Bronchial epithelial cell (primary cell): Measurements from ENCODE around the gene PICK1. TPM values are rescaled to one million over a fixed set of nuclear protein-coding genes. Genes with fewer than 3 reads are reported as not detected.

ENCODE experiments used
- DNase-seq: peaks from one replicate; pipeline ENCODE4 v3.0.0-alpha.2; 2010; ENCODE audit warnings: low read depth
- FAIRE-seq: peaks from 2 replicates; lab custom pipeline; 2011; peaks lifted over from hg19 to GRCh38; lab: Jason Lieb, UNC
- H3K27me3 ChIP-seq: 2 replicates; pipeline ENCODE4 v1.5.1; 2011; ENCODE audit warnings: low read length; ENCODE audit not compliant: control insufficient read depth, insufficient read depth
- H3K36me3 ChIP-seq: 2 replicates; pipeline ENCODE4 v1.5.1; 2011; ENCODE audit warnings: low read length; ENCODE audit not compliant: control insufficient read depth, insufficient read depth
- H3K4me3 ChIP-seq: 2 replicates; pipeline ENCODE4 v1.5.1; 2011; ENCODE audit warnings: mild to moderate bottlenecking, low read depth, low read length, control low read depth
- total RNA-seq: library from RNA; depleted of rRNA; stranded (reverse); fragments of >200 nt; gene quantifications from 2 replicates; pipeline ENCODE4 v1.2.1, GENCODE V29; 2014
- TF ChIP-seq, protein P1 (sequence below): IDR thresholded peaks from 2 replicates; pipeline ENCODE4 v1.5.1; 2011; ENCODE audit warnings: mild to moderate bottlenecking, moderate library complexity, low read length, control low read depth, inconsistent platforms; ENCODE audit not compliant: insufficient read depth, severe bottlenecking

PICK1 gene
- total RNA-seq, 1 donor from 2014 or later: 27.9 TPM

DNA sequence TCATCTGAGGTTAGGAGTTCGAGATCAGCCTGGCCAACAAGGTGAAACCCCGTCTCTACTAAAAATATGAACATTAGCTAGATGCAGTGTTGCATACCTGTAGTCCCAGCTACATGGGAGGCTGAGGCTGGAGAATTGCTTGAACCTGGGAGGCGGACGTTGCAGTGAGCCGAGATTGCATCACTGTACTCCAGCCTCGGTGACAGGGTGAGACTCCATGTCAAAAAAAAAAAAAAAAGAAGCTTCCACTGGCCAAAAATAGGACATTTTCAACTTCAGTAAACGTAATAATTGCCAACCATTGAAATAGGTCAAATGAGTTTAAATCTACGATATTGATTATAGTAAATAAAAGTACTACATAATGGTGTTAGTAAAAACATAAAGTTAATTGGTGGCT, 46.4 kb downstream of the PICK1 start:
- TF ChIP-seq, protein P1, sequence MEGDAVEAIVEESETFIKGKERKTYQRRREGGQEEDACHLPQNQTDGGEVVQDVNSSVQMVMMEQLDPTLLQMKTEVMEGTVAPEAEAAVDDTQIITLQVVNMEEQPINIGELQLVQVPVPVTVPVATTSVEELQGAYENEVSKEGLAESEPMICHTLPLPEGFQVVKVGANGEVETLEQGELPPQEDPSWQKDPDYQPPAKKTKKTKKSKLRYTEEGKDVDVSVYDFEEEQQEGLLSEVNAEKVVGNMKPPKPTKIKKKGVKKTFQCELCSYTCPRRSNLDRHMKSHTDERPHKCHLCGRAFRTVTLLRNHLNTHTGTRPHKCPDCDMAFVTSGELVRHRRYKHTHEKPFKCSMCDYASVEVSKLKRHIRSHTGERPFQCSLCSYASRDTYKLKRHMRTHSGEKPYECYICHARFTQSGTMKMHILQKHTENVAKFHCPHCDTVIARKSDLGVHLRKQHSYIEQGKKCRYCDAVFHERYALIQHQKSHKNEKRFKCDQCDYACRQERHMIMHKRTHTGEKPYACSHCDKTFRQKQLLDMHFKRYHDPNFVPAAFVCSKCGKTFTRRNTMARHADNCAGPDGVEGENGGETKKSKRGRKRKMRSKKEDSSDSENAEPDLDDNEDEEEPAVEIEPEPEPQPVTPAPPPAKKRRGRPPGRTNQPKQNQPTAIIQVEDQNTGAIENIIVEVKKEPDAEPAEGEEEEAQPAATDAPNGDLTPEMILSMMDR: no peak
- no peak for FAIRE-seq

DNA sequence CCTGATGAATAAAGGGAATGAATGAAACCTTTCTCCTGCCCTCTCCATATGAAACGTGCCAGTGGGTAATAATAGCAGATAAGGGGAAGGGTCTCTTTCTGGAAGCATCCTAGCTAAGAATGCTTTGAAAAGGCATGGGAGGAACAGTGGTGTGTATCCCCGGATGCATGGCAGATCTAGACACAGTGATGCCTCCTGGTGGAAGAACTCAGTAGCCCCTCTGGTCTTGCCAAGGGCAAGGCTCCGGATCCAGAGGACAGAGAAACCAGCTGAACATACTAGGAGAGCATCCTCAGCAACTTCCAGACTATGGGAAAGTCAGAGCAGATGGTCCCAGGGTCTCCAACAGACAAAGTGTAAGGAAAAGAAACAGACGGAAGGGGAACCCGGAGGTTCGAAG, 46.9 kb downstream of the PICK1 start:
- no peak for FAIRE-seq

More for the DNA sequence above, 46.4 kb downstream of the PICK1 start:
- DNase-seq: no peak
- Histone ChIP-seq H3K27me3 (no peaks in the 10 kb centered on the region), H3K36me3 (no peaks in the 10 kb centered on the region), H3K4me3 (no peak overlapping the region)

DNA sequence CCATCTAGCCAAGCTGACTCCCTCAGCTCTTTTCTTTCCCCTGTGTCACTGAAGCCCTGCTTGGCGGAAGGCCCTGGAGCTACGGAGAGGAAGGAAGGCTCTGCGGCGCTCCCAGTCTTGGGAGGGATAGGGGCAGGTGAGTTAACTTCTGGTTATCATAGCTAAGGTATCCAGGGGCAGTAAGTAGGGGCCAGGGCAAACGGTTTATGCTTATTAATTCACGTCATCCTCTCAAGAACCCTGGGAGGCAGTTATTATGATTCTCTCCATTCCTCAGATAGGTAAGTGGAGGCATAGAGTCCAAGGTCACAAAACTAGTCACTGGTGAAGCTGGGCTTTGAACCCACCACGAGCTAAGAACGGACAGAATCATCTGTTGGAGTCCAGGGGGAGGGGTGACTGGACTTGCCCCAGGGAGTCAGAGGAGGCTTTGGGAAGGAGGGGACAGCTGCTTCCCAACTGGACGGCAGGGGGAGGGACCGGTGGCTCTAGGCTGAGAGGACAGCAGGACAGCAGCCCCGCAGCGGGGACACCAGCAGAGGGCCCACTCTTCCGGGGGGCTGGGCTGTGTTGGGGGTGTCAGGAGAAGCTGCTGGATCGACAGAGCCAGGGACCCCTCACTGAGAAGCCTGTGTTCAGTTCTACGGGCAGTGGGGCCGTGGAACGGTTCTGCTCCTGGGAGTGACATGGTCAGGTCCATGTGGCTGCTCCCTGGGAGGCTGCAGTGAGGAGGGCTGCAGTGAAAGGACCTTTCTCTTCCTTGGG, 49.8 kb downstream of the PICK1 start:
- Histone ChIP-seq H3K4me3 (no peak overlapping the region), H3K27me3 (no peaks in the 10 kb centered on the region), H3K36me3 (peaks cover 2% of the 10 kb centered on the region)
- DNase-seq: no peak
- FAIRE-seq: no peak
- TF ChIP-seq, protein P1: no peak

More for the DNA sequence above, 46.9 kb downstream of the PICK1 start:
- H3K36me3 ChIP-seq: no peaks in the 10 kb centered on the region
- no peak overlapping the region for H3K4me3 ChIP-seq
- TF ChIP-seq, protein P1: peak; percentile 18
- peak; percentile 13 for DNase-seq
- H3K27me3 ChIP-seq: no peaks in the 10 kb centered on the region

DNA sequence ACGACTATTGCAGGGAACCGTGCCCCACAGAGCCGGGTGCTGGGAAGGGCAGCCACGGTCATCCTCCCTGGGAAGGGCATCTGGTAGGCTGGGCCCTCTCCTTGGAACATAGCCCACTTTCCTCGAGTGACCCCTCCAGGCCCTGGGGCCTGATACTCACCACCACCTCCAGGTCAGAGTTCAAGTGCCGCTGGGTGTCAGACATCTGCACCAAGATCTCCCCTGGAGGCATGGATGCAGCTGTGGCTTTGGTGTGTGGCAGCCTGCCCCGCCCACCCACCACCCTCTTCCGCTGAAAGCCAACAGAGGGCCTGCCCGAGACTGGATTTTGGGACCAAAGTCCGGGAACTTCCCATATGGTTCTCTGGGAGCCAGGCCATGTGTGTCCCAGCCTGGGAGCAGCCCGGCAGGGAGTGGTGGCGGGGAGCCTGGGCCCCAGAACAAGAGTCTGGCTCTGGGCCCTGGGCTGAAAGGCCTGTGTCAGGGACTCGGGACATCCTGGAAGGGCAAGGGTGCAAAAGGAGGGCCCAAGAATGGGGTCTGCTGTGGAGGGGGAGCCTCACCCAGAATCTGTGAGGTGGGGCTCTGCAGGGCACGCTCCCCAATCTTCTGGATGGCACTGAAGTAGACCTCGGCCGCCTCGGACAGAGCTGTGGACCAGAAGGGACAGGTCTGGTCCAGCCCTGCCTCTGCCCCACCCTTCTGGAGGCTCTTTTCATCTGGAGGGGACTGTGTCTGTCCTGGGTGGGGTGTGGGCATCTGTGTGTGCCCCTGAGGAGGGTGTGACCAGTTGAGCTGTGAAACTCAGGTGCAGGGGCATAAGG, 50.7 kb downstream of the PICK1 start:
- no peak overlapping the region for H3K4me3 ChIP-seq
- no peaks in the 10 kb centered on the region for H3K27me3 ChIP-seq
- TF ChIP-seq, protein P1: no peak
- peaks cover 2% of the 10 kb centered on the region for H3K36me3 ChIP-seq
- DNase-seq (no peak), FAIRE-seq (no peak)

DNA sequence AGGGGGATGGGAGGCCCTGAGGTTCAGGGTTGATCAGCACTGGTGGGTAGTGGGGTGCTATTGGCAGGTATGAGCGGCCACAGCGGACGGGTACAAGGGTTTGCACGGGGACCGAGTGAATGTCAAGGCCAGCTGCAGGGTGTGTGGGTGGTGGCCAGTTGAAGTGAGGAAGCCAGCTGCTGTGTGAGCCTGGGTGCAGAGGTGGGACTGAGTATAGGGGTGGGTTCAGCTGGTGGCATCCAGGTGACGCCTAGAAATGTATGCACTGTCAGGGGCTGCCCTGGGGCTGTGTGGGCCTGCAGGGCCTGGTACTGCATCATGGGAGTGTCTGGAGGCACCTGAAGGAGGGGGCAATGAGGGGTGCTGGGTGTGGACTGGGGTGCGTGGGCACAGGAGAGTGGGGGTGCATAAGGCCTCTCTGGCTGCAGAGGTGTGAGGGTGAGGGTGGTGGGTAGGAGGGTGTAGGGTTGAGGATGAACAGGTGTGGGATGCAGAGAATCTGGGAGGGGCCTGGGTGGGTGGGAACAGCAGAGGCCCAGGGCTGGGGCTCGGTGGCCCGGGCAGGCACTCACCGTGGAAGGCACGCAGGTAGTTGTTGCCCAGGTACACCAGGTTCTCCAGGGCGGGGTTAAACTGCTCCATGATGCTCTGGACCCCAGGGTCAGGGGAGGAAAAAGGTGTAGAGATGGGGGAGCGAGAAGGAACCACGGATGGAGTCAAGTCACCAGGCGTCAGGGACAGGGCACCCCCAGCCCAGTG, 51.5 kb downstream of the PICK1 start:
- DNase-seq (no peak), FAIRE-seq (no peak)
- peaks cover 4% of the 10 kb centered on the region for H3K36me3 ChIP-seq
- H3K4me3 ChIP-seq: no peak overlapping the region
- TF ChIP-seq, protein P1: no peak
- H3K27me3 ChIP-seq: no peaks in the 10 kb centered on the region
